Ramos (cell line): Measurements from ENCODE around the gene PPIL1.

Source experiments
- in situ Hi-C: fragments of 300-500 bp; cut with MboI; formaldehyde crosslinking; loops from one replicate; pipeline ENCODE4 v1.14.3; 2022; ENCODE audit warnings: low sequenced_read_pairs; ENCODE audit not compliant: unreplicated experiment

Gene PPIL1

GRCh38 chr6:36890112-36890663 is 15.6 kb upstream of the PPIL1 start:
- in situ Hi-C loops = no loop called here

DNA sequence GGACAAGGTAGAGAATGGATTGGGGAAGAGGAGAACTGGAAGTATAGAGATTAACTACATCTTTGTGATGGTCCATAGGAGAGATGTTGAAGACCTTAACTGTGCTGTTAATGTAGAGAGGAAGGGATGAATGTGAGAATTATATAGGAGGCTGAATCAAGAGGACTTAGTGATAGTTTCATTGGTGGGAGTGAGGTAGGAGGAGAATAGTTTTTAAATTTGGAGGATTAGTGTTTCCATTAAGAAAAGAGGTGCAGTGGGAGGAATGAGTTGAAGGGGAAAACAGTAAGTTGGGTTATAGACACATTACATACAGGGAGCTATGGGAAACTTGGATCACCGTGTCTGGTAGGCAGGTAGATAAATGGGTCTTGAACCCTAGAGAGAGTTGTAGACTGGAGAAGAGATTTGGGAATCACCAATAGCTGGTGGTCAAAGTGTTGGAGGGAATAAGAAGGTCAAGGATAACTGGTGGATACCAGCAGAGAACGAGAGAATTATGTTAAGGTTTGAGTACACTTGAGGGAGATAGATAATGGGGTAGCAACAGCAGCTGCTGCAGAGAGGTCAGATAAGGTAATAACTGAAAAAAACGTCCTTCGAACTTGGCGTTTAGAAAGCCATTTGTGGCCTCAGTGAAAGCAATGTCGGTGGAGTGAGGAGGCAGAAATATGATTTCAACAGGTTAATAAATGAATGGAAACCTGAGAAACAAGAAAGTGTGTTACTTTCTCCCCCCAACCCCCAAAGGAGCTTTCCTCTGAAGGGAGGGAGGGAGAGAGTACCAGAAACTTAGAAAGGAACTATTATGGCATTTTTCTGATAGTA is 14.3 kb upstream of the PPIL1 start:
- in situ Hi-C loops = loop anchor here (5.0 kb wide), 1 partner anchor 123 kb away; no protein-coding TSS in a partner anchor

GRCh38 chr6:36888115-36888643 is 13.6 kb upstream of the PPIL1 start:
- in situ Hi-C loops = loop anchor here (5.0 kb wide), 1 partner anchor 124 kb away; no protein-coding TSS in a partner anchor

DNA sequence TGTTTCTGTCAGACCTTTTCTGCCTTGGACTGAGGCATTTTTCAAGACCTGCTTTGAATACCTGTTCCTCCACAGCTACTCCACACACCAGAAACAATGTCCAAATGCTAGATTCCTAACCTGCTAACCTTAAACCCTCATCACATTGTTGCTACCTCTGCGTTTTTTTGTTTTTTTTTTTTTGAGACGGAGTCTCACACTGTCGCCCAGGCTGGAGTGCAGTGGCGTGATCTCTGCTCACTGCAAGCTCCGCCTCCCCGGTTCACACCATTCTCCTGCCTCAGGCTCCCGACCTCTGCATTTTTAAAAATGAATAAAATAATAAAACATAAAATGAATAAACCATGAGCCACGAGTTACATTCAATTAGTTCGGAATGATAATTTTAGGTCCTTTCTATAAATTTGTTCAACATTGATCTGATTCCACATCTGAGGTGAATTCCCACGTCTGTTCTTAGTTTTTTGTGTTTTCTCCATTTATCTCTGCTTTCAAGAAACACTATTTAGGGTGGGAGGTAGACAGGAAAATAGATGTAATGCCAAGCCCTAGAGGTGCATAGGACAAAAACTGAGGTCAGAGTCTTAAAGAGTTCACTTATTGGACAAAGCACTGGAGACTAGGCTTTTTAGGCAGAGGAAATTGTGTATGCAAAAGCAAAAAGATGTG is 12.5 kb upstream of the PPIL1 start:
- in situ Hi-C loops = loop anchor here (5.0 kb wide), 1 partner anchor 125 kb away; no protein-coding TSS in a partner anchor

DNA sequence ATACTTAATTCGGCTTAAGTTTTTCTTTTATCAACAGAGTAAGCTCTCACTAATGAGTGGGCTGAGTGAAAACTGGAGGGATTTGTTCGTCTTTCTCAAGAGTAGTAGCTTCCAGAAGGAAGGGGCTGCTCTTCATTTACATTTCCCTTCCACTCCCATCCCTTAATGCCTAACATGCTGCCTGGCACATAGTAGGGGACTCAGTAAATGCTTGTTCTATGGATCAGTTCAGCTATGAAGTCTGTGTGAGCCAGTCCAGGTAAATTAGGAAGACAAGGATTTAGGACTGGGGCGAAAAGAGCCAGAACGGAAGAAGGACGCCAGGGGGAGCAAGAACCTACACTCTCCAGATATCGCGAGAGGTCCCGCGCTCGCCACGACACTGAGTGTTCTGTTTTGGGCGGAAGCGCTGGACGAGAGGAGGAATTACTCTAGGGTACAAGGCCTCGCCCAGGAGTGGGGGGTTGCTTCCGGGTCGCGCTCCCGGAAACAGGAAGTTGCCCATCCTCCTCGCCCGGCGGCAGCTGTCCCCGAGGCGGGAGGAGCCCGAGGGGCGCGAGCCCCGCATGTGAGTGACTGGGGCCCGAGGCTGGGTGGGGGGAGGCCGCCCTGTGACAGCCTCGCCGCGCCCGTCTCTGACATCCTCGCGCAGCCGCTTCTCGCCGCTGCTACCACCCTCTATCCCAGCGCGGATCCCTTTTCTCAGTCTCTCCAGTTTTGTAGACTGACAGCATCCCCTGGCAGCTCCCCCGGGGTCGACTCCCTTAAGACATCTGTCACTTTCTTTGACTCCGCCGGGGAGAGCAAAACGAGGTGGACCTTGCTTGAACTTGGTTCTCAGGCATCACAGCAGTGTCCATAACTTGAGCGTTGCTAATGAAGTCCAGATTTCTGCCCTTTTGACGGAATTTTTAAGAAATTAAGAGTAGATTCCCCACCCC is 11.1 kb upstream of the PPIL1 start, which contains the start of gene C6orf89:
Gene C6orf89, plus strand, starts transcription at position 492 of the 941 bp plus-strand sequence. CDS start 13,493 bp downstream, outside the sequence.
- in situ Hi-C loops = loop anchor here (5.0 kb wide), 1 partner anchor 127 kb away; no protein-coding TSS in a partner anchor

GRCh38 chr6:36884610-36885009 is 10.0 kb upstream of the PPIL1 start:
- in situ Hi-C loops = loop anchor here (5.0 kb wide), 1 partner anchor 128 kb away; no protein-coding TSS in a partner anchor

DNA sequence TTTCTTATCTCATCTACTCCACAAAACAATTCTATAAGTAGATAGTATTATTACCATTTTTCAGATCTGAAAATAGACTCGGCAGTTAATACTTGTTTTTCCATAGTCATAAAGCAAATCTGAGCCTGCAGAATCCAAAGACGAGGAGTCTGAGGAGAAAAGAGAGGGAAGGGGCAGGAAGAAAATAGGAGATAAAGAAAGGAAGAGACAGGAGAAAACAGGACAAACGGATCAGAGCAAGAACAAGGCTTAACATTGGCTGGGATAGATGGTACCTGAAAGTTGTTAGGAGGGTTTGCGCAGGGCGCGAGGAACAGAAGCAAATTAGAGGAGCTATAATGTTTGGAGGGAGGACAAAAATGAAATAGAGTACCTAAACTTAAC is 639 bp upstream of the PPIL1 start:
- in situ Hi-C loops = no loop called here

DNA sequence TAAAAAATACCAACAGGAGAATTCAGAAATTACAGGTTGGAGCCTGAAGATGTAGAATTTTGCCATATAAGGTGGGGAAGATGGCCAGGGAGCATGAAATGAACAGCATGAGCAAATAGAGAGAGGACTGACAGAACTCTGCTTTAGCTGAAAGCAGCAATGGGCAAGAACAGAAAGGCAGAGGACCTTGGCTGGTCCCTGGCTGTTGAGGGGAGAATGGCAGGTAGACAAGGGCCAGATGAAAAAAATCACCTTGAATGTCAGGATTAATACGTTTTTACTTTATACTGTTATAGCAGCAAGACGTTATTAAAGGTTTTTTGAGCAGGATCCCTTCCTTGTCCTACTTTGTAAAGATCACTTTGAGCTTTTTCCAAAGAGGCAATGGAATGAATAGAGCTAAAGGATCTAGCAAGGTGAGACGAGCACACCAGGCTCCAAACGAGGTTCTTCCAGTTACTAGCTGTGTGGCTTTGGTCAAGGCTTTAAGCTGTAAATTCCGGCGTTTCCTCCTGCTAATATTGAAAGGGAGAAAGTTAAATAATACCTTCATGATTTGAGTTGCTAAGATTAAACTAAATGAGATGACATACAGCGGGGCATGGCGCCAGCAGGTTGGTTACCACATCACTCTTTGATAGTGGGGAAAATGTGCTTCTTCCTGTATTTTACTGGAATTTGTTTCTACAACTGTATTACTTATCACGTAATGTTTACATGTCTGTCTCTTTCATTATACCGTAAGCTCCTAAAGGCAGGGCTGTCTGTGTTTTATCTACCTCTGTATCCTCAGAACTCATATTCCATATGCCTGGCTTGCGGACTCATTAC is 776 bp downstream of the PPIL1 start:
- in situ Hi-C loops = no loop called here

DNA sequence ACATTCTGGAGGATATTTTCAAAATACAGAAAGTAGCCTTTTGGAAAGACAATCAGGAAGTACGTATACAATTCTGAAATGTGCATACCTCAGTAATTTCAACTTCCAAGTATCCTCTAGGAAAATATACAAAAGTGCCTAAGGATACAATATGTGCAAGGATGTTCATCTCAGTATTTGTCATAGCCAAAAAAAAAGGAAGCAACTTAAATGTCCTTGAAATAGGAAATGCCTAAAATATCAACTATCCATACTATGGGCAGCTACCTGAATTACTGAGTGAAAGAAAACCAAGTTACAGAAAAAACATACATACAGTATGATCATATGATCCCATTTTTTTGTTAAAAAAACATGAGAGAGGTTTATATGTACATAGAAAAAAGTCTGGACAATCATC is 1.5 kb downstream of the PPIL1 start:
- in situ Hi-C loops = no loop called here

DNA sequence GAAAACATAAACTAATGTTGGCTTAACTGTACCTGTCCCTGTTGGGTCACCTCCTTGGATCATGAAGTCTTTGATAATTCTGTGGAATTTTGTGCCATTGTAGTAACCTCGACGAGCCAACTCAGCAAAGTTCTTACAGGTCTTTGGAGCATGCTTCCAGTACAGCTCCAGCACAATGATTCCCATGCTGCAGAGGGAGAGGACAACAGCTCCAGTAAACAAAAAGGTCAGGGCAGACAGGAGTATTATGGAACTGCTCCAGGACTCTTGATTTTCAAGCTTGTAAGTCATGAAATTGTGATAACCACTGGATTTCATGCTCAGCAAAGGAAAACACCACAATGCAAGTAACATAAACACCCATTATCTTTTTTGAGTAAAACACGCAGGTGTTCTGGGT is 2.9 kb downstream of the PPIL1 start:
- in situ Hi-C loops = no loop called here

- in situ Hi-C loops = no loop called here
These were observed 7.0 kb downstream of the PPIL1 start for GRCh38 chr6:36867471-36868224.

GRCh38 chr6:36865835-36866234 is 8.8 kb downstream of the PPIL1 start:
- in situ Hi-C loops = no loop called here

GRCh38 chr6:36863670-36864540 is 10.7 kb downstream of the PPIL1 start:
- in situ Hi-C loops = no loop called here

DNA sequence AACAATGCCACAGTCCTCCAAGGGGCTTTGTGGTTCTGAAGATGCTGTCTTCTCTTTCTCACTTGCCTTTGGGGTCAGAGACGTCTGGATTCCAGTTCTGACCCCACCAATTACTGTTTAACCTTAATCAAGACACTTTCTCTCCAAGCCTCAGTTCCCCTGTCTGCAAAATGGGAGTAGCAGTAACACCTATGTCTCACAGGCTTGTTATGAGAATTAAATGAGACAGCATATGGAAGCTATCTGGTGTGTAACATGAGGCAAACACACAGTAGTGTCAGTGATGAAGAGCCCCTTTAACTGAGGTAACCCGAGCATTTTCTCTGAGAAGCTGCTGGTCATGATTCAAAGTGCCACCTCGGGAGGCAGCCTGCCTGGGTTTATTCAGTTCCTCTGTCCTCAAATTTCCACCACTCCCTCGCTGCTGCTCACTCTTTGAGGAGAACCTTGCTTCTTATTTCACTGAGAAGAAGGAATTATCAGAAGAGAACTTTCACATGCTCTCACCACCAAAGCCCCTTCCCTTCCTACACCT is 11.7 kb downstream of the PPIL1 start:
- in situ Hi-C loops = no loop called here

- in situ Hi-C loops = no loop called here
These were observed 12.3 kb downstream of the PPIL1 start for GRCh38 chr6:36862164-36862847.

DNA sequence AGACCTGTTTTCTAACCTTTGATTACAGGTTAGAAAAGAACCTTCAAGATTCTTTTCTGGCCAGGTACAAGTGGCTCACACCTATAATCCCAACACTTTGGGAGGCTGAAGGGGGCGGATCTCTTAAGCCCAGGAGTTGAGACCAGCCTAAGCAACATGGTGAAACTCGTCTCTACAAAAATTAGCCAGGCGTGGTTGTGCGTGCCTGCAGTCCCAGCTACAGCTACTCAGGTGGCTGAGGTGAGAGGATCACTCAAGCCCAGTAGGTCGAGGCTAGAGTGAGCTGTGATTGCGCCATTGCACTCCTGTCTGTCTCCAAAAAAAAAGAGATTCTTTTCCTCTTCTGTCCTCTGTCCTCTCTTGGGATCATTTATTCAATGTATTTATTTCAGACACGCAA is 14.5 kb downstream of the PPIL1 start:
- in situ Hi-C loops = no loop called here
